ENCODE measurements around the gene FRMD4B.

GRCh38 chr3:69252631-69253030 lies 133.3 kb downstream of the FRMD4B start:
- TF ChIP-seq POLR2A (IDR thresholded peaks at IDR 0.05; ENCODE audit: low read depth, low read length) (no peak), GATA2 (IDR thresholded peaks at IDR 0.05; ENCODE audit: insufficient read depth, insufficient read length, low read depth, low read length) (no peak)
- TF ChIP-seq, protein P1, sequence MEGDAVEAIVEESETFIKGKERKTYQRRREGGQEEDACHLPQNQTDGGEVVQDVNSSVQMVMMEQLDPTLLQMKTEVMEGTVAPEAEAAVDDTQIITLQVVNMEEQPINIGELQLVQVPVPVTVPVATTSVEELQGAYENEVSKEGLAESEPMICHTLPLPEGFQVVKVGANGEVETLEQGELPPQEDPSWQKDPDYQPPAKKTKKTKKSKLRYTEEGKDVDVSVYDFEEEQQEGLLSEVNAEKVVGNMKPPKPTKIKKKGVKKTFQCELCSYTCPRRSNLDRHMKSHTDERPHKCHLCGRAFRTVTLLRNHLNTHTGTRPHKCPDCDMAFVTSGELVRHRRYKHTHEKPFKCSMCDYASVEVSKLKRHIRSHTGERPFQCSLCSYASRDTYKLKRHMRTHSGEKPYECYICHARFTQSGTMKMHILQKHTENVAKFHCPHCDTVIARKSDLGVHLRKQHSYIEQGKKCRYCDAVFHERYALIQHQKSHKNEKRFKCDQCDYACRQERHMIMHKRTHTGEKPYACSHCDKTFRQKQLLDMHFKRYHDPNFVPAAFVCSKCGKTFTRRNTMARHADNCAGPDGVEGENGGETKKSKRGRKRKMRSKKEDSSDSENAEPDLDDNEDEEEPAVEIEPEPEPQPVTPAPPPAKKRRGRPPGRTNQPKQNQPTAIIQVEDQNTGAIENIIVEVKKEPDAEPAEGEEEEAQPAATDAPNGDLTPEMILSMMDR (IDR thresholded peaks at IDR 0.05; ENCODE audit: extremely low read depth in 1 of 2, insufficient read depth in 1 of 2, low read depth in 1 of 2, low read length in 2 of 2) = no peak
- TF ChIP-seq, protein P2, sequence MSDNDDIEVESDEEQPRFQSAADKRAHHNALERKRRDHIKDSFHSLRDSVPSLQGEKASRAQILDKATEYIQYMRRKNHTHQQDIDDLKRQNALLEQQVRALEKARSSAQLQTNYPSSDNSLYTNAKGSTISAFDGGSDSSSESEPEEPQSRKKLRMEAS (IDR thresholded peaks at IDR 0.05; ENCODE audit: insufficient read depth, insufficient read length) = no peak

Data from endothelial cell of umbilical vein (primary cell).